Right lobe of liver (tissue), 4 donors: Measurements from ENCODE around the gene RALGAPA2.

Experiments
- CTCF ChIP-seq, 4 donors: fragments of 200-600 bp in 3 of 4; fragments of 450-650 bp in 1 of 4; IDR thresholded peaks; one replicate each; pipeline versions ENCODE4 v1.5.1 to v1.8.0; 2016 to 2022; ENCODE audit warnings: antibody characterized with exemption in 4 of 4, mild to moderate bottlenecking in 2 of 4
- POLR2A ChIP-seq: fragments of 450-650 bp; IDR thresholded peaks from one replicate; pipeline ENCODE4 v1.6.1; 2017; ENCODE audit warnings: antibody characterized with exemption, mild to moderate bottlenecking
- donor health status: DM: no; HTN: no; CAD: no.
- donor health status: DM: no; HTN: no; CAD: no.
- donor health status: DM: no; HTN: yes; CAD: no.

- no peak for TF ChIP-seq CTCF (IDR thresholded peaks at IDR 0.05)
- TF ChIP-seq POLR2A: no peak
Measured at GRCh38 chr20:20480126-20480525, 232.3 kb downstream of the RALGAPA2 start.
